ENCODE measurements around the gene PRG2. TPM values are rescaled to one million over a fixed set of nuclear protein-coding genes. Genes with fewer than 3 reads are reported as not detected.
"Not testable (repeated sequence)": the region's sequence is repeated elsewhere in the genome, so short reads cannot be mapped to it uniquely, and the experiment has no call there.

PRG2 gene
- total and polyA plus RNA-seq, 2 experiments from 2014 or later = not detected

DNA sequence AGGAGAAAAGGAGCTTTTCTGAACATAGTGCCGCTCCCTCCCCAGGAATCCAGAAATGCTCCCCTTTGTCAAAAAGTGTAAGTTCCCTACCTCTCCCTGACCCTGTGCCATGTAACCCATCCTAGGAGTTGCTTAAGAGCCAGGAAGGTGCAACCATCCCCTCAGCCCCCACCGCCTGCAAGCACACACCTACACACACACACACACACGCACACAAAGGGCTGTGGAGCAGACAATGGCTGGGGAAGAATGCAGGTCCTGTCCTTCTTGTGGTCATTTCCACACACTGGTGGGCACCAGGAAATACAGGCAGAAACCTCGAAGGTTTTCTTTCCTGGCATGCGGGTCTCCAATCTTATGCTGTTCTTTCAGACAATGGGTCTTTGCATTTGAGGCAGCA is 51.1 kb downstream of the PRG2 start:
- no peak for TF ChIP-seq CTCF (IDR thresholded peaks at IDR 0.05; ENCODE audit: poor library complexity)
- TF ChIP-seq EZH2phosphoT487 (IDR thresholded peaks at IDR 0.05; ENCODE audit: low read depth, severe bottlenecking, unreplicated experiment) = no peak
- TF ChIP-seq EZH2 (IDR thresholded peaks at IDR 0.05; ENCODE audit: borderline replicate concordance) = no peak
- Histone ChIP-seq H3K27me3 (no peaks in the 10 kb centered on the region), H3K4me1 (ENCODE audit: insufficient read depth) (peaks cover 13% of the 10 kb centered on the region), H4K20me1 (ENCODE audit: insufficient read depth, poor library complexity, severe bottlenecking) (no peaks in the 10 kb centered on the region), H3K4me2 (no peak overlapping the region), H3K9me2 (replicated peaks; ENCODE audit: insufficient read depth) (no peaks in the 10 kb centered on the region), H3K79me2 (peaks cover 22% of the 10 kb centered on the region), H3K4me3 (no peak overlapping the region), H3K36me3 (replicated peaks; ENCODE audit: insufficient read depth, low read depth) (no peaks in the 10 kb centered on the region), H3K27ac (no peak overlapping the region), H2AFZ (no peak overlapping the region), H3K9me3 (ENCODE audit: low read depth) (no peaks in the 10 kb centered on the region)
- no peak for DNase-seq (ENCODE audit: low spot score)
- WGBS (ENCODE audit: low lambda C conversion rate, missing lambda C conversion rate) = 89% methylated on average over 5 of the region's 5 CpGs

- no peaks in the 10 kb centered on the region for H4K20me1 ChIP-seq (ENCODE audit: insufficient read depth, poor library complexity, severe bottlenecking)
- H3K9me2 ChIP-seq (replicated peaks; ENCODE audit: insufficient read depth) = no peaks in the 10 kb centered on the region
- H3K27me3 ChIP-seq = no peaks in the 10 kb centered on the region
- no peak within 1 kb of the TSS for H3K4me2 ChIP-seq
- TF ChIP-seq EZH2 (IDR thresholded peaks at IDR 0.05; ENCODE audit: borderline replicate concordance) (no peak), CTCF (IDR thresholded peaks at IDR 0.05; ENCODE audit: poor library complexity) (no peak), EZH2phosphoT487 (IDR thresholded peaks at IDR 0.05; ENCODE audit: low read depth, severe bottlenecking, unreplicated experiment) (no peak)
- H2AFZ ChIP-seq = no peak within 1 kb of the TSS
- no peak within 1 kb of the TSS for H3K4me3 ChIP-seq
- H3K4me1 ChIP-seq (ENCODE audit: insufficient read depth) = peaks cover 16% of the 10 kb centered on the region
- DNase-seq (ENCODE audit: low spot score) = no peak
- peaks cover 34% of the 10 kb centered on the region for H3K79me2 ChIP-seq
- WGBS (ENCODE audit: low lambda C conversion rate, missing lambda C conversion rate) = 54% methylated on average over 4 of the region's 4 CpGs
- H3K27ac ChIP-seq = no peak within 1 kb of the TSS
- no peaks in the 10 kb centered on the region for H3K36me3 ChIP-seq (replicated peaks; ENCODE audit: insufficient read depth, low read depth)
- H3K9me3 ChIP-seq (ENCODE audit: low read depth) = no peaks in the 10 kb centered on the region
These were observed 52.3 kb downstream of the PRG2 start, which contains the start of gene P2RX3 for GRCh38 chr11:57338142-57338541. Gene P2RX3, plus strand, starts transcription at chr11:57338352. Its CDS starts 199 bp downstream, at chr11:57338551.

GRCh38 chr11:57336856-57337255 is 53.6 kb downstream of the PRG2 start:
- H3K4me2 ChIP-seq; H3K27me3 ChIP-seq; H3K4me3 ChIP-seq; H3K36me3 ChIP-seq (replicated peaks; ENCODE audit: insufficient read depth, low read depth); H3K9me2 ChIP-seq (replicated peaks; ENCODE audit: insufficient read depth); H3K9me3 ChIP-seq (ENCODE audit: low read depth); H4K20me1 ChIP-seq (ENCODE audit: insufficient read depth, poor library complexity, severe bottlenecking); DNase-seq (ENCODE audit: low spot score): not testable (repeated sequence)
- H3K79me2 ChIP-seq = peaks cover 38% of the 10 kb centered on the region
- WGBS (ENCODE audit: low lambda C conversion rate, missing lambda C conversion rate) = 98% methylated on average over 6 of the region's 6 CpGs
- H2AFZ ChIP-seq = peak overlapping the region; percentile 100
- peak overlapping the region; percentile 93 for H3K27ac ChIP-seq
- H3K4me1 ChIP-seq (ENCODE audit: insufficient read depth) = peaks cover 16% of the 10 kb centered on the region

Other genes with a start within 250 kb of the PRG2 start
- gene LRRC55, start 208.7 kb downstream of the PRG2 start, total RNA-seq = 0.10 TPM in 1 of 2 replicates, not detected in the other
- not detected in 2 replicates for gene LRRC55, start 208.7 kb downstream of the PRG2 start, polyA plus RNA-seq
- gene APLNR, start 153.4 kb downstream of the PRG2 start, total RNA-seq = 0.48 and 1.9 TPM in 2 replicates
- gene APLNR, start 153.4 kb downstream of the PRG2 start, polyA plus RNA-seq = 3.3 and 3.9 TPM in 2 replicates
- gene TNKS1BP1, start 65.7 kb downstream of the PRG2 start, total RNA-seq = 30.7 and 54.9 TPM in 2 replicates
- gene TNKS1BP1, start 65.7 kb downstream of the PRG2 start, polyA plus RNA-seq = 104 and 114 TPM in 2 replicates
- gene SSRP1, start 54.8 kb downstream of the PRG2 start, total RNA-seq = 64.6 and 68.6 TPM in 2 replicates
- gene SSRP1, start 54.8 kb downstream of the PRG2 start, polyA plus RNA-seq = 34.0 and 42.3 TPM in 2 replicates
- 0.16 TPM in 1 of 2 replicates, not detected in the other for gene P2RX3, start 52.3 kb downstream of the PRG2 start, total RNA-seq
- gene P2RX3, start 52.3 kb downstream of the PRG2 start, polyA plus RNA-seq = not detected in 2 replicates
- not detected in 2 replicates for gene PRG3, start 9.5 kb downstream of the PRG2 start, total RNA-seq
- not detected in 2 replicates for gene PRG3, start 9.5 kb downstream of the PRG2 start, polyA plus RNA-seq
- gene SLC43A3, start 36.5 kb upstream of the PRG2 start, total RNA-seq = 10.5 and 19.3 TPM in 2 replicates
- gene SLC43A3, start 36.5 kb upstream of the PRG2 start, polyA plus RNA-seq = 13.5 and 20.7 TPM in 2 replicates
- gene RTN4RL2, start 69.9 kb upstream of the PRG2 start, total RNA-seq = 1.4 and 2.4 TPM in 2 replicates
- gene RTN4RL2, start 69.9 kb upstream of the PRG2 start, polyA plus RNA-seq = 5.8 and 10.6 TPM in 2 replicates
- gene SLC43A1, start 125.1 kb upstream of the PRG2 start, total RNA-seq = 40.4 and 42.2 TPM in 2 replicates
- 23.4 and 39.5 TPM in 2 replicates for gene SLC43A1, start 125.1 kb upstream of the PRG2 start, polyA plus RNA-seq
- 23.3 and 31.2 TPM in 2 replicates for gene TIMM10, start 140.1 kb upstream of the PRG2 start, total RNA-seq
- 84.0 and 99.4 TPM in 2 replicates for gene TIMM10, start 140.1 kb upstream of the PRG2 start, polyA plus RNA-seq
- not detected in 2 replicates for gene SMTNL1, start 146.9 kb upstream of the PRG2 start, total RNA-seq
- gene SMTNL1, start 146.9 kb upstream of the PRG2 start, polyA plus RNA-seq = 0.19 TPM in 1 of 2 replicates, not detected in the other
- gene UBE2L6, start 177.0 kb upstream of the PRG2 start, total RNA-seq = 40.6 and 45.7 TPM in 2 replicates
- 109 and 113 TPM in 2 replicates for gene UBE2L6, start 177.0 kb upstream of the PRG2 start, polyA plus RNA-seq
- 123 and 129 TPM in 2 replicates for gene SERPING1, start 207.0 kb upstream of the PRG2 start, total RNA-seq
- gene SERPING1, start 207.0 kb upstream of the PRG2 start, polyA plus RNA-seq = 445 and 476 TPM in 2 replicates